HEK293 (cell line): Measurements from ENCODE around the gene LAMA2.

ENCODE experiments used
- CTCF ChIA-PET: fragments of 350-600 bp; formaldehyde crosslinking; extraction: SDS; loops from one replicate; lab custom pipeline; 2021; ENCODE audit warnings: antibody characterized with exemption; lab: Yijun Ruan, JAX
- POLR2A ChIA-PET: fragments of 300-600 bp; formaldehyde crosslinking; extraction: SDS; loops from one replicate; lab custom pipeline; 2020; ENCODE audit warnings: antibody characterized with exemption, inconsistent platforms; lab: Yijun Ruan, JAX
- H3K27ac ChIP-seq: fragments of 200-500 bp; sonication (Bioruptor generic); 2 replicates; pipeline ENCODE4 v1.5.1; 2014; ENCODE audit warnings: low read depth, low read length, control low read depth, inconsistent platforms; ENCODE audit errors: extremely low read depth
- H3K36me3 ChIP-seq, 2 experiments: fragments of 200-500 bp in 1 of 2; sonication (Bioruptor generic) in 1 of 2; 1 replicate in 1 of 2; 2 replicates in 1 of 2; pipeline ENCODE4 v1.5.1; 2014 to 2017; ENCODE audit warnings: inconsistent platforms in 2 of 2, low read length in 2 of 2; ENCODE audit not compliant: control insufficient read depth in 2 of 2, insufficient read depth in 1 of 2
- H3K4me1 ChIP-seq: fragments of 200-500 bp; sonication (Bioruptor generic); 2 replicates; pipeline ENCODE4 v1.5.1; 2014; ENCODE audit warnings: mild to moderate bottlenecking, low read length, inconsistent platforms; ENCODE audit not compliant: control insufficient read depth, insufficient read depth
- H3K4me3 ChIP-seq: 2 replicates; pipeline ENCODE4 v1.5.1; 2011; ENCODE audit warnings: low read depth, mild to moderate bottlenecking, control low read depth, low read length, moderate library complexity
- H3K9me3 ChIP-seq: fragments of 200-500 bp; sonication (Bioruptor generic); 2 replicates; pipeline ENCODE4 v1.5.1; 2014; ENCODE audit warnings: low read depth, low read length, inconsistent platforms; ENCODE audit not compliant: control insufficient read depth, insufficient read depth
- FEZF1 ChIP-seq: fragments of 450-650 bp; formaldehyde crosslinking; IDR thresholded peaks from 2 replicates; pipeline ENCODE4 v1.5.1; 2016; ENCODE audit warnings: missing biosample characterization, missing genetic modification characterization
- GLI4 ChIP-seq: fragments of 450-650 bp; formaldehyde crosslinking; IDR thresholded peaks from 2 replicates; pipeline ENCODE4 v1.5.1; 2016; ENCODE audit warnings: missing biosample characterization, missing genetic modification characterization
- GLIS2 ChIP-seq: fragments of 450-650 bp; formaldehyde crosslinking; IDR thresholded peaks from 2 replicates; pipeline ENCODE4 v1.5.1; 2016; ENCODE audit warnings: missing biosample characterization, missing genetic modification characterization
- IKZF3 ChIP-seq: fragments of 450-650 bp; IDR thresholded peaks from 2 replicates; pipeline ENCODE4 v1.5.0; 2018; ENCODE audit warnings: missing biosample characterization, mild to moderate bottlenecking, missing genetic modification characterization, moderate library complexity
- MEIS1 ChIP-seq: sonication (generic); formaldehyde crosslinking; IDR thresholded peaks from 2 replicates; pipeline ENCODE4 v1.8.1; 2022; ENCODE audit warnings: missing genetic modification reagents, mild to moderate bottlenecking, borderline replicate concordance
- SP7 ChIP-seq: fragments of 450-650 bp; formaldehyde crosslinking; IDR thresholded peaks from 2 replicates; pipeline ENCODE4 v1.5.1; 2016; ENCODE audit warnings: missing biosample characterization, missing genetic modification characterization
- ZFP3 ChIP-seq: fragments of 450-650 bp; formaldehyde crosslinking; IDR thresholded peaks from 2 replicates; pipeline ENCODE4 v1.5.1; 2016; ENCODE audit warnings: low read depth, missing biosample characterization, missing genetic modification characterization
- ZNF132 ChIP-seq: fragments of 450-650 bp; formaldehyde crosslinking; IDR thresholded peaks from 2 replicates; pipeline ENCODE4 v1.5.1; 2017; ENCODE audit warnings: missing biosample characterization, missing genetic modification characterization, borderline replicate concordance
- ZNF157 ChIP-seq: fragments of 450-650 bp; formaldehyde crosslinking; IDR thresholded peaks from 2 replicates; pipeline ENCODE4 v1.5.1; 2016; ENCODE audit warnings: missing biosample characterization, missing genetic modification characterization
- ZNF221 ChIP-seq: fragments of 450-650 bp; formaldehyde crosslinking; IDR thresholded peaks from 2 replicates; pipeline ENCODE4 v1.5.1; 2017; ENCODE audit warnings: missing biosample characterization, missing genetic modification characterization, borderline replicate concordance
- ZNF23 ChIP-seq: fragments of 450-650 bp; formaldehyde crosslinking; IDR thresholded peaks from 2 replicates; pipeline ENCODE4 v1.5.1; 2016; ENCODE audit warnings: missing biosample characterization, missing genetic modification characterization, borderline replicate concordance
- ZNF433 ChIP-seq: fragments of 450-650 bp; formaldehyde crosslinking; IDR thresholded peaks from 2 replicates; pipeline ENCODE4 v1.5.1; 2016; ENCODE audit warnings: missing biosample characterization, missing genetic modification characterization, low read depth
- ZNF473 ChIP-seq: fragments of 450-650 bp; formaldehyde crosslinking; IDR thresholded peaks from 2 replicates; pipeline ENCODE4 v1.5.1; 2017; ENCODE audit warnings: missing biosample characterization, missing genetic modification characterization
- ZNF558 ChIP-seq: fragments of 450-650 bp; formaldehyde crosslinking; IDR thresholded peaks from 2 replicates; pipeline ENCODE4 v1.5.1; 2016; ENCODE audit warnings: missing biosample characterization, missing genetic modification characterization
- ZNF561 ChIP-seq: fragments of 450-650 bp; IDR thresholded peaks from 2 replicates; pipeline ENCODE4 v1.5.1; 2018; ENCODE audit warnings: missing biosample characterization, missing genetic modification characterization, borderline replicate concordance
- ZNF777 ChIP-seq: fragments of 450-650 bp; formaldehyde crosslinking; IDR thresholded peaks from 2 replicates; pipeline ENCODE4 v1.5.1; 2017; ENCODE audit warnings: missing biosample characterization, missing genetic modification characterization, borderline replicate concordance
- ZNF843 ChIP-seq: fragments of 450-650 bp; formaldehyde crosslinking; IDR thresholded peaks from 2 replicates; pipeline ENCODE4 v1.5.1; 2016; ENCODE audit warnings: missing biosample characterization, missing genetic modification characterization
- TF ChIP-seq, protein P1 (sequence below): fragments of 450-650 bp; formaldehyde crosslinking; IDR thresholded peaks from 2 replicates; pipeline ENCODE4 v1.5.1; 2016; ENCODE audit warnings: missing biosample characterization, missing genetic modification characterization
- TF ChIP-seq, protein P2 (sequence below): fragments of 450-650 bp; IDR thresholded peaks from 2 replicates; pipeline ENCODE4 v1.5.1; 2018; ENCODE audit warnings: missing biosample characterization, missing genetic modification characterization
- TF ChIP-seq, protein P3 (sequence below): fragments of 450-650 bp; formaldehyde crosslinking; conservative IDR thresholded peaks from 2 replicates; pipeline ENCODE4 v1.5.1; 2016; ENCODE audit warnings: low read depth, missing biosample characterization, missing genetic modification characterization
- TF ChIP-seq, protein P4 (sequence below): fragments of 450-650 bp; formaldehyde crosslinking; IDR thresholded peaks from 2 replicates; pipeline ENCODE4 v1.5.1; 2016; ENCODE audit warnings: missing biosample characterization, missing genetic modification characterization
- TF ChIP-seq, protein P5 (sequence below): fragments of 450-650 bp; formaldehyde crosslinking; IDR thresholded peaks from 2 replicates; pipeline ENCODE4 v1.5.1; 2016; ENCODE audit warnings: missing biosample characterization, missing genetic modification characterization
- TF ChIP-seq, protein P6 (sequence below): fragments of 450-650 bp; formaldehyde crosslinking; IDR thresholded peaks from 2 replicates; pipeline ENCODE4 v1.5.1; 2016; ENCODE audit warnings: missing biosample characterization, missing genetic modification characterization

The LAMA2 gene

DNA sequence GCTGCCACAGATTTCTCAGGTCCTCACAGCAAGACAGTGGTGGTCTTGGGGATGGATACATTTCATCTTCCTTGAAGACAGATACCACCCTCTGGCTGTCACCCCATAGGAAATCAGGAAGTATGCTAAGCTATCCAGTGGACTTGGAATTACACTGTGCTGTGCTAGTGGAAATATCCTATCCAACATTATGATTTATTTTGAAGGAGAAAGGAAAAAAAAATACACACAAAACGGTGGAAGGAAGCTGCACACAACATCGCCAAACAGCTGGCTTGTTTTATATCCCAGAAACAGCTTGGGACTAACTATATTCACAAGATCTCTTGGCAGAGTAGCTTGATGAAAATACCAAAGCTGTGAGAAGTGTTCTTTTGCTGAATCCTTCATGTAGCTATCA lies 257.6 kb downstream of the LAMA2 start:
- TF ChIP-seq GLI4 = no peak
- TF ChIP-seq ZNF843 = no peak
- no peak for TF ChIP-seq ZNF23 (tag by site-specific recombination)
- TF ChIP-seq, protein P1, sequence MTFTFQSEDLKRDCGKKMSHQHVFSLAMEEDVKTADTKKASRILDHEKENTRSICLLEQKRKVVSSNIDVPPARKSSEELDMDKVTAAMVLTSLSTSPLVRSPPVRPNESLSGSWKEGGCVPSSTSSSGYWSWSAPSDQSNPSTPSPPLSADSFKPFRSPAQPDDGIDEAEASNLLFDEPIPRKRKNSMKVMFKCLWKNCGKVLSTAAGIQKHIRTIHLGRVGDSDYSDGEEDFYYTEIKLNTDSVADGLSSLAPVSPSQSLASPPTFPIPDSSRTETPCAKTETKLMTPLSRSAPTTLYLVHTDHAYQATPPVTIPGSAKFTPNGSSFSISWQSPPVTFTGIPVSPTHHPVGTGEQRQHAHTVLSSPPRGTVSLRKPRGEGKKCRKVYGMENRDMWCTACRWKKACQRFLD (tag by site-specific recombination) = no peak
- TF ChIP-seq, protein P2, sequence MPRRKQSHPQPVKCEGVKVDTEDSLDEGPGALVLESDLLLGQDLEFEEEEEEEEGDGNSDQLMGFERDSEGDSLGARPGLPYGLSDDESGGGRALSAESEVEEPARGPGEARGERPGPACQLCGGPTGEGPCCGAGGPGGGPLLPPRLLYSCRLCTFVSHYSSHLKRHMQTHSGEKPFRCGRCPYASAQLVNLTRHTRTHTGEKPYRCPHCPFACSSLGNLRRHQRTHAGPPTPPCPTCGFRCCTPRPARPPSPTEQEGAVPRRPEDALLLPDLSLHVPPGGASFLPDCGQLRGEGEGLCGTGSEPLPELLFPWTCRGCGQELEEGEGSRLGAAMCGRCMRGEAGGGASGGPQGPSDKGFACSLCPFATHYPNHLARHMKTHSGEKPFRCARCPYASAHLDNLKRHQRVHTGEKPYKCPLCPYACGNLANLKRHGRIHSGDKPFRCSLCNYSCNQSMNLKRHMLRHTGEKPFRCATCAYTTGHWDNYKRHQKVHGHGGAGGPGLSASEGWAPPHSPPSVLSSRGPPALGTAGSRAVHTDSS = no peak
- TF ChIP-seq, protein P3, sequence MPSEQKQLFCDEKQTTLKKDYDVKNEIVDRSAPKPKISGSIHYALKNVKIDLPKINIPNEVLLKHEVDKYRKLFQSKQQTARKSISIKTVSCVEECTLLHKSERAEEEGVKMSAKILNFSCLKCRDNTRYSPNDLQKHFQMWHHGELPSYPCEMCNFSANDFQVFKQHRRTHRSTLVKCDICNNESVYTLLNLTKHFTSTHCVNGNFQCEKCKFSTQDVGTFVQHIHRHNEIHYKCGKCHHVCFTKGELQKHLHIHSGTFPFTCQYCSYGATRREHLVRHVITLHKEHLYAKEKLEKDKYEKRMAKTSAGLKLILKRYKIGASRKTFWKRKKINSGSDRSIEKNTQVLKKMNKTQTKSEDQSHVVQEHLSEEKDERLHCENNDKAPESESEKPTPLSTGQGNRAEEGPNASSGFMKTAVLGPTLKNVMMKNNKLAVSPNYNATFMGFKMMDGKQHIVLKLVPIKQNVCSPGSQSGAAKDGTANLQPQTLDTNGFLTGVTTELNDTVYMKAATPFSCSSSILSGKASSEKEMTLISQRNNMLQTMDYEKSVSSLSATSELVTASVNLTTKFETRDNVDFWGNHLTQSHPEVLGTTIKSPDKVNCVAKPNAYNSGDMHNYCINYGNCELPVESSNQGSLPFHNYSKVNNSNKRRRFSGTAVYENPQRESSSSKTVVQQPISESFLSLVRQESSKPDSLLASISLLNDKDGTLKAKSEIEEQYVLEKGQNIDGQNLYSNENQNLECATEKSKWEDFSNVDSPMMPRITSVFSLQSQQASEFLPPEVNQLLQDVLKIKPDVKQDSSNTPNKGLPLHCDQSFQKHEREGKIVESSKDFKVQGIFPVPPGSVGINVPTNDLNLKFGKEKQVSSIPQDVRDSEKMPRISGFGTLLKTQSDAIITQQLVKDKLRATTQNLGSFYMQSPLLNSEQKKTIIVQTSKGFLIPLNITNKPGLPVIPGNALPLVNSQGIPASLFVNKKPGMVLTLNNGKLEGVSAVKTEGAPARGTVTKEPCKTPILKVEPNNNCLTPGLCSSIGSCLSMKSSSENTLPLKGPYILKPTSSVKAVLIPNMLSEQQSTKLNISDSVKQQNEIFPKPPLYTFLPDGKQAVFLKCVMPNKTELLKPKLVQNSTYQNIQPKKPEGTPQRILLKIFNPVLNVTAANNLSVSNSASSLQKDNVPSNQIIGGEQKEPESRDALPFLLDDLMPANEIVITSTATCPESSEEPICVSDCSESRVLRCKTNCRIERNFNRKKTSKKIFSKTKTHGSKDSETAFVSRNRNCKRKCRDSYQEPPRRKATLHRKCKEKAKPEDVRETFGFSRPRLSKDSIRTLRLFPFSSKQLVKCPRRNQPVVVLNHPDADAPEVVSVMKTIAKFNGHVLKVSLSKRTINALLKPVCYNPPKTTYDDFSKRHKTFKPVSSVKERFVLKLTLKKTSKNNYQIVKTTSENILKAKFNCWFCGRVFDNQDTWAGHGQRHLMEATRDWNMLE (tag by site-specific recombination) = no peak
- TF ChIP-seq, protein P4, sequence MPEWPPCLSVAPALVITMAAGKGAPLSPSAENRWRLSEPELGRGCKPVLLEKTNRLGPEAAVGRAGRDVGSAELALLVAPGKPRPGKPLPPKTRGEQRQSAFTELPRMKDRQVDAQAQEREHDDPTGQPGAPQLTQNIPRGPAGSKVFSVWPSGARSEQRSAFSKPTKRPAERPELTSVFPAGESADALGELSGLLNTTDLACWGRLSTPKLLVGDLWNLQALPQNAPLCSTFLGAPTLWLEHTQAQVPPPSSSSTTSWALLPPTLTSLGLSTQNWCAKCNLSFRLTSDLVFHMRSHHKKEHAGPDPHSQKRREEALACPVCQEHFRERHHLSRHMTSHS (tag by site-specific recombination) = no peak
- TF ChIP-seq MEIS1 (CRISPR knock-in tag) = no peak
- TF ChIP-seq ZNF473 (tag by site-specific recombination) = no peak
- no peak for TF ChIP-seq ZNF221
- TF ChIP-seq, protein P5, sequence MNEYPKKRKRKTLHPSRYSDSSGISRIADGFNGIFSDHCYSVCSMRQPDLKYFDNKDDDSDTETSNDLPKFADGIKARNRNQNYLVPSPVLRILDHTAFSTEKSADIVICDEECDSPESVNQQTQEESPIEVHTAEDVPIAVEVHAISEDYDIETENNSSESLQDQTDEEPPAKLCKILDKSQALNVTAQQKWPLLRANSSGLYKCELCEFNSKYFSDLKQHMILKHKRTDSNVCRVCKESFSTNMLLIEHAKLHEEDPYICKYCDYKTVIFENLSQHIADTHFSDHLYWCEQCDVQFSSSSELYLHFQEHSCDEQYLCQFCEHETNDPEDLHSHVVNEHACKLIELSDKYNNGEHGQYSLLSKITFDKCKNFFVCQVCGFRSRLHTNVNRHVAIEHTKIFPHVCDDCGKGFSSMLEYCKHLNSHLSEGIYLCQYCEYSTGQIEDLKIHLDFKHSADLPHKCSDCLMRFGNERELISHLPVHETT (tag by site-specific recombination) = no peak
- Histone ChIP-seq H3K36me3 (no peaks in the 10 kb centered on the region), H3K4me3 (no peak overlapping the region), H3K4me1 (no peaks in the 10 kb centered on the region), H3K27ac (no peak overlapping the region), H3K9me3 (no peaks in the 10 kb centered on the region)
- ChIA-PET CTCF (no interaction called here), POLR2A (interaction anchor here (0.6 kb wide), 1 partner anchor 183 kb away, joined by 3 read pairs; no protein-coding TSS in a partner anchor)

DNA sequence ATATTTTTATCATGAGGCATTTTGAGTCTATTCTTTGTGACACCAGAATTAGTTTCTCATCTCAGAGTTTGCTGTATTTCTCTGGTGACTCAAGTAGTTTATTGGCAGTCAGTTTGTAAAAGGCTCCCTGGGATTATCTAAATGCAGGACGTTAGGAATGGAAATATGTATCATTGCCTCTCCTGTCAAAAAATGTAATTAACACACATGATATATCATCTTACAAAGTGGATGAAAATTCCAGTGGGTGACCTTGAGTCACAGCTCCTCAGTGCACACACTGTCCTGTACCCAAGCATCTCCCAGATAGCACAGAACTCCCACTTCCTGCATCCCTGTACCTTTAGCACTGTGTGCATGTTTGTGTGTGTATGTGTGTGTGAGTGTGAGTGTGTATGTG lies 258.6 kb downstream of the LAMA2 start:
- TF ChIP-seq ZNF561 = no peak
- no peak for TF ChIP-seq SP7 (tag by site-specific recombination)
- TF ChIP-seq, protein P6, sequence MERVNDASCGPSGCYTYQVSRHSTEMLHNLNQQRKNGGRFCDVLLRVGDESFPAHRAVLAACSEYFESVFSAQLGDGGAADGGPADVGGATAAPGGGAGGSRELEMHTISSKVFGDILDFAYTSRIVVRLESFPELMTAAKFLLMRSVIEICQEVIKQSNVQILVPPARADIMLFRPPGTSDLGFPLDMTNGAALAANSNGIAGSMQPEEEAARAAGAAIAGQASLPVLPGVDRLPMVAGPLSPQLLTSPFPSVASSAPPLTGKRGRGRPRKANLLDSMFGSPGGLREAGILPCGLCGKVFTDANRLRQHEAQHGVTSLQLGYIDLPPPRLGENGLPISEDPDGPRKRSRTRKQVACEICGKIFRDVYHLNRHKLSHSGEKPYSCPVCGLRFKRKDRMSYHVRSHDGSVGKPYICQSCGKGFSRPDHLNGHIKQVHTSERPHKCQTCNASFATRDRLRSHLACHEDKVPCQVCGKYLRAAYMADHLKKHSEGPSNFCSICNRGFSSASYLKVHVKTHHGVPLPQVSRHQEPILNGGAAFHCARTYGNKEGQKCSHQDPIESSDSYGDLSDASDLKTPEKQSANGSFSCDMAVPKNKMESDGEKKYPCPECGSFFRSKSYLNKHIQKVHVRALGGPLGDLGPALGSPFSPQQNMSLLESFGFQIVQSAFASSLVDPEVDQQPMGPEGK (tag by site-specific recombination) = no peak
- no peak for TF ChIP-seq GLIS2
- TF ChIP-seq ZNF777 = no peak
- no peak for TF ChIP-seq FEZF1 (tag by site-specific recombination)
- TF ChIP-seq ZNF132 (tag by site-specific recombination) = no peak
- TF ChIP-seq ZNF433 = no peak
- TF ChIP-seq IKZF3 (tag by site-specific recombination) = no peak
- TF ChIP-seq ZFP3 (tag by site-specific recombination) = no peak
- TF ChIP-seq ZNF157 (tag by site-specific recombination) = no peak
- no peak for TF ChIP-seq ZNF558 (tag by site-specific recombination)
- ChIA-PET CTCF (no interaction called here), POLR2A (no interaction called here)
- no peak overlapping the region for H3K27ac ChIP-seq
- no peaks in the 10 kb centered on the region for H3K36me3 ChIP-seq
- no peak overlapping the region for H3K4me3 ChIP-seq
- no peaks in the 10 kb centered on the region for H3K4me1 ChIP-seq
- no peaks in the 10 kb centered on the region for H3K9me3 ChIP-seq
